H1 (cell line): ENCODE data around the gene APOL1.

ENCODE experiments used
- BCL11A ChIP-seq, 2 experiments: IDR thresholded peaks; one replicate each; pipeline ENCODE4 v1.6.1; 2011; ENCODE audit warnings: low read depth in 2 of 2, low read length in 2 of 2, mild to moderate bottlenecking in 2 of 2
- EP300 ChIP-seq, 2 experiments: IDR thresholded peaks; 1 replicate in 1 of 2; 2 replicates in 1 of 2; pipeline ENCODE4 v1.6.1; 2011 to 2012; ENCODE audit warnings: low read depth in 2 of 2, low read length in 2 of 2, mild to moderate bottlenecking in 2 of 2, borderline replicate concordance in 1 of 2, inconsistent platforms in 1 of 2, moderate library complexity in 1 of 2
- POLR2AphosphoS5 ChIP-seq: IDR thresholded peaks from 2 replicates; pipeline ENCODE4 v1.6.1; 2011; ENCODE audit warnings: low read depth, low read length
- ZNF274 ChIP-seq: IDR thresholded peaks from 2 replicates; pipeline ENCODE4 v1.7.0; 2012; ENCODE audit warnings: low read length, borderline replicate concordance; ENCODE audit errors: extremely low read depth
- TF ChIP-seq, protein P1 (sequence below), 3 experiments: IDR thresholded peaks; 1 replicate in 2 of 3; 2 replicates in 1 of 3; pipeline versions ENCODE4 v1.5.1 to v1.6.1; 2011; ENCODE audit warnings: low read length in 3 of 3, mild to moderate bottlenecking in 3 of 3, inconsistent platforms in 2 of 3, low read depth in 1 of 3, moderate library complexity in 1 of 3; ENCODE audit not compliant: insufficient read depth in 1 of 3; ENCODE audit errors: control extremely low read depth in 1 of 3
- TF ChIP-seq, protein P2 (sequence below): IDR thresholded peaks from 2 replicates; pipeline ENCODE4 v1.6.1; 2011; ENCODE audit warnings: low read depth, mild to moderate bottlenecking, low read length; ENCODE audit not compliant: insufficient read depth

DNA sequence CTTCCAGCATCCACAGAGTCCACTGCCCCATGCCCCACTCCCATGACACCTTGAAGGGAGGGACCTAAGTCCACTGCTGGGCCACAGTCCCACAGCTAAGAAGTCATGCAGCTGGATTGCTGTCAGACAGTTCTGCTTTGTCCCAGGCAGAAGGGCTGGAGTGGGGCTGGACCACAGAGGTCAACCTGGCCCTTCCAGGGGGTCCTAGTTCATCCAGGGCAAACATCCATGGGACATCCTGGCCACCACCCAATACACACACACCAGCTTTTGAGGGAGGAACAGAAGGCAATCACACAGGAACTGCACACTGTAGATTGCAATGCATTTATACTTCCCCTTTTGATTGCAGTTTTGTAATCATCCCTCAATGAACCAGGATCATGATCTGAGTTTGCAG lies 40.0 kb upstream of the APOL1 start:
- TF ChIP-seq POLR2AphosphoS5 (no peak), BCL11A (IDR thresholded peaks at IDR 0.05; ENCODE audit: low read depth in 2 of 2, low read length in 2 of 2) (no peak), ZNF274 (no peak), EP300 (IDR thresholded peaks at IDR 0.05; ENCODE audit: borderline replicate concordance in 1 of 2, low read depth in 2 of 2, low read length in 2 of 2) (no peak)
- TF ChIP-seq, protein P1, sequence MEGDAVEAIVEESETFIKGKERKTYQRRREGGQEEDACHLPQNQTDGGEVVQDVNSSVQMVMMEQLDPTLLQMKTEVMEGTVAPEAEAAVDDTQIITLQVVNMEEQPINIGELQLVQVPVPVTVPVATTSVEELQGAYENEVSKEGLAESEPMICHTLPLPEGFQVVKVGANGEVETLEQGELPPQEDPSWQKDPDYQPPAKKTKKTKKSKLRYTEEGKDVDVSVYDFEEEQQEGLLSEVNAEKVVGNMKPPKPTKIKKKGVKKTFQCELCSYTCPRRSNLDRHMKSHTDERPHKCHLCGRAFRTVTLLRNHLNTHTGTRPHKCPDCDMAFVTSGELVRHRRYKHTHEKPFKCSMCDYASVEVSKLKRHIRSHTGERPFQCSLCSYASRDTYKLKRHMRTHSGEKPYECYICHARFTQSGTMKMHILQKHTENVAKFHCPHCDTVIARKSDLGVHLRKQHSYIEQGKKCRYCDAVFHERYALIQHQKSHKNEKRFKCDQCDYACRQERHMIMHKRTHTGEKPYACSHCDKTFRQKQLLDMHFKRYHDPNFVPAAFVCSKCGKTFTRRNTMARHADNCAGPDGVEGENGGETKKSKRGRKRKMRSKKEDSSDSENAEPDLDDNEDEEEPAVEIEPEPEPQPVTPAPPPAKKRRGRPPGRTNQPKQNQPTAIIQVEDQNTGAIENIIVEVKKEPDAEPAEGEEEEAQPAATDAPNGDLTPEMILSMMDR (IDR thresholded peaks at IDR 0.05; ENCODE audit: control extremely low read depth in 1 of 3, insufficient read depth in 1 of 3, low read depth in 1 of 3, low read length in 3 of 3) = no peak
- TF ChIP-seq, protein P2, sequence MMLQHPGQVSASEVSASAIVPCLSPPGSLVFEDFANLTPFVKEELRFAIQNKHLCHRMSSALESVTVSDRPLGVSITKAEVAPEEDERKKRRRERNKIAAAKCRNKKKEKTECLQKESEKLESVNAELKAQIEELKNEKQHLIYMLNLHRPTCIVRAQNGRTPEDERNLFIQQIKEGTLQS = no peak
